Astrocyte (in vitro differentiated cells and primary cell): Measurements from ENCODE around the gene UBL4A.

ENCODE experiments used
- CTCF ChIP-seq: IDR thresholded peaks from 2 replicates; pipeline ENCODE4 v1.5.1; 2011; ENCODE audit warnings: low read depth, mild to moderate bottlenecking, inconsistent platforms, low read length, moderate library complexity; ENCODE audit not compliant: insufficient read depth
- EZH2 ChIP-seq: IDR thresholded peaks from 2 replicates; pipeline ENCODE4 v1.6.1; 2012; ENCODE audit warnings: mild to moderate bottlenecking, low read length, inconsistent platforms; ENCODE audit not compliant: insufficient read depth

GRCh38 chrX:154445776-154446175 is 40.6 kb downstream of the UBL4A start:
- TF ChIP-seq CTCF (no peak), EZH2 (no peak)
